Liver (tissue), 9 donors: Measurements from ENCODE around the gene SMOC2. TPM values are rescaled to one million over a fixed set of nuclear protein-coding genes. Genes with fewer than 3 reads are reported as not detected.

ENCODE experiments used
- DNase-seq: peaks from one replicate; pipeline ENCODE4 v3.0.0-alpha.2; 2017; ENCODE audit warnings: low spot score
- H3K27ac ChIP-seq, 2 donors: one replicate each; pipeline ENCODE4 v1.7.0; 2013; ENCODE audit warnings: inconsistent platforms in 2 of 2, low read length in 2 of 2, control low read depth in 1 of 2, low read depth in 1 of 2, mild to moderate bottlenecking in 1 of 2
- H3K27me3 ChIP-seq, 4 donors: one replicate each; pipeline versions ENCODE4 v1.6.1 to v1.7.0; 2013; ENCODE audit warnings: low read length in 3 of 4, inconsistent platforms in 1 of 4, mild to moderate bottlenecking in 1 of 4, moderate library complexity in 1 of 4; ENCODE audit not compliant: control insufficient read depth in 4 of 4, insufficient read depth in 4 of 4
- H3K36me3 ChIP-seq, 4 donors: one replicate each; pipeline versions ENCODE4 v1.6.1 to v1.7.0; 2013; ENCODE audit warnings: low read length in 3 of 4, mild to moderate bottlenecking in 3 of 4, low read depth in 1 of 4, moderate library complexity in 1 of 4; ENCODE audit not compliant: control insufficient read depth in 4 of 4, insufficient read depth in 3 of 4
- H3K4me1 ChIP-seq, 4 donors: one replicate each; pipeline versions ENCODE4 v1.6.1 to v1.7.0; 2013; ENCODE audit warnings: low read length in 3 of 4, mild to moderate bottlenecking in 3 of 4, moderate library complexity in 1 of 4; ENCODE audit not compliant: control insufficient read depth in 4 of 4, insufficient read depth in 4 of 4
- H3K4me3 ChIP-seq, 3 donors: one replicate each; pipeline versions ENCODE4 v1.6.1 to v1.7.0; 2013; ENCODE audit warnings: low read length in 3 of 3, control low read depth in 1 of 3, low read depth in 1 of 3, mild to moderate bottlenecking in 1 of 3
- H3K9ac ChIP-seq, 2 donors: one replicate each; pipeline ENCODE4 v1.7.0; 2013; ENCODE audit warnings: low read length in 2 of 2, mild to moderate bottlenecking in 2 of 2, moderate library complexity in 2 of 2, control low read depth in 1 of 2, low read depth in 1 of 2
- H3K9me3 ChIP-seq, 4 donors: one replicate each; pipeline versions ENCODE4 v1.6.1 to v1.7.0; 2013; ENCODE audit warnings: low read length in 3 of 4; ENCODE audit not compliant: control insufficient read depth in 4 of 4
- CTCF ChIP-seq: fragments of 150-350 bp; IDR thresholded peaks from 2 replicates; pipeline ENCODE4 v1.5.1; 2017; ENCODE audit warnings: improper control_type of control experiment, low read depth, low read length; ENCODE audit not compliant: missing input control
- EGR1 ChIP-seq, 2 donors: IDR thresholded peaks; 2 replicates each; pipeline ENCODE4 v1.6.1; 2016 to 2018; ENCODE audit warnings: antibody characterized with exemption in 2 of 2, low read depth in 2 of 2
- FOXA1 ChIP-seq: IDR thresholded peaks from 2 replicates; pipeline ENCODE4 v1.6.1; 2016; ENCODE audit warnings: antibody characterized with exemption
- FOXA2 ChIP-seq: IDR thresholded peaks from 2 replicates; pipeline ENCODE4 v1.6.1; 2016; ENCODE audit warnings: antibody characterized with exemption
- GABPA ChIP-seq, 2 donors: IDR thresholded peaks in 1 of 2; conservative IDR thresholded peaks in 1 of 2; 2 replicates each; pipeline ENCODE4 v1.6.1; 2016; ENCODE audit warnings: antibody characterized with exemption in 2 of 2, mild to moderate bottlenecking in 1 of 2, moderate library complexity in 1 of 2
- HNF4G ChIP-seq: IDR thresholded peaks from 2 replicates; pipeline ENCODE4 v1.6.1; 2016; ENCODE audit warnings: antibody characterized with exemption
- JUND ChIP-seq, 2 donors: IDR thresholded peaks; 2 replicates each; pipeline ENCODE4 v1.6.1; 2016; ENCODE audit warnings: antibody characterized with exemption in 2 of 2
- NR2F2 ChIP-seq: IDR thresholded peaks from 2 replicates; pipeline ENCODE4 v1.6.1; 2016; ENCODE audit warnings: antibody characterized with exemption
- RAD21 ChIP-seq, 2 donors: IDR thresholded peaks; 2 replicates each; pipeline ENCODE4 v1.6.1; 2016; ENCODE audit warnings: antibody characterized with exemption in 2 of 2, mild to moderate bottlenecking in 2 of 2
- REST ChIP-seq: IDR thresholded peaks from 2 replicates; pipeline ENCODE4 v1.6.1; 2016; ENCODE audit warnings: antibody characterized with exemption, mild to moderate bottlenecking
- RXRA ChIP-seq, 2 donors: IDR thresholded peaks; 2 replicates each; pipeline ENCODE4 v1.6.1; 2017 to 2018; ENCODE audit warnings: antibody characterized with exemption in 2 of 2, mild to moderate bottlenecking in 1 of 2
- SP1 ChIP-seq: IDR thresholded peaks from 2 replicates; pipeline ENCODE4 v1.6.1; 2018; ENCODE audit warnings: antibody characterized with exemption, mild to moderate bottlenecking
- TAF1 ChIP-seq: conservative IDR thresholded peaks from 2 replicates; pipeline ENCODE4 v1.6.1; 2016; ENCODE audit warnings: antibody characterized with exemption, mild to moderate bottlenecking
- YY1 ChIP-seq: IDR thresholded peaks from 2 replicates; pipeline ENCODE4 v1.6.1; 2016; ENCODE audit warnings: antibody characterized with exemption, mild to moderate bottlenecking
- WGBS: extraction: QIAGEN DNeasy Blood & Tissue Kit; methylation state at CpG from one replicate; pipeline ENCODE4 v1.1.7; 2013; 5-methylcytosine and 5-hydroxymethylcytosine counted together
- polyA plus RNA-seq, 2 donors: library from polyadenylated mRNA; stranded (reverse) in 1 of 2; unstranded in 1 of 2; fragments of 200-250 nt in 1 of 2; fragments of >200 nt in 1 of 2; fragmentation: Nextera tagmentation in 1 of 2; extraction: Ambion mirVana in 1 of 2; gene quantifications; one replicate each; pipeline versions ENCODE4 v1.2.1 to v1.2.3, GENCODE V29; 2013 to 2015
- total RNA-seq, 2 donors: library from RNA; depleted of rRNA; stranded (reverse); fragments of >200 nt; gene quantifications; one replicate each; pipeline ENCODE4 v1.2.3, GENCODE V29; 2014
- TF ChIP-seq, protein P1 (sequence below): IDR thresholded peaks from 2 replicates; pipeline ENCODE4 v1.6.1; 2016; ENCODE audit warnings: antibody characterized with exemption
- TF ChIP-seq, protein P2 (sequence below): IDR thresholded peaks from 2 replicates; pipeline ENCODE4 v1.6.1; 2016; ENCODE audit warnings: antibody characterized with exemption
- donor health status: healthy.
- donor health status: healthy.
- donor health status: healthy.
- donor health status: healthy.
- donor health status: healthy.

Gene SMOC2
- total and polyA plus RNA-seq, 4 donors, result 0.23 to 1.9 (median 1.1) TPM

DNA sequence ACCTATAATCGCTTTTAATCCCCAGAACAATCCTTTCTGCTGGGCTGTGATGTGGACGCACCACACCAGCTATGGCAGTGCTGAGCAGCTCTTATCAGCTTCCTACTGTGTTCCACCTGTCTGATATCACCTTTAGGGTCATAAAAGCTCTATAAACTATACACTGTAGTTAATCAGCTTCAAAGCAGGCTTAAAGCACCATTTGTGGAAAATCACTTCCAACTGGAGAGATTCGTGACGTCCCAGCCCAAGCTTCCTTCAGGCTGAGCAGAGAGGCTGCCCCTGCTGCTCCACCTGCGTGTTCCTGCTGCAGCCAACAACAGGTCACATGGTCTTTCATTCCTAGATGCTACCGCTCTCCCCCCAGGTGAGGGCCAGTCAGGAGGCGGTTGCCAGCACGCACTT, 156.5 kb downstream of the SMOC2 start (continued):
- TF ChIP-seq NR2F2 (no peak), FOXA1 (no peak), GABPA (IDR thresholded peaks at IDR 0.05 in 1 of 2, conservative IDR thresholded peaks at IDR 0.05 in 1 of 2) (no peak)

DNA sequence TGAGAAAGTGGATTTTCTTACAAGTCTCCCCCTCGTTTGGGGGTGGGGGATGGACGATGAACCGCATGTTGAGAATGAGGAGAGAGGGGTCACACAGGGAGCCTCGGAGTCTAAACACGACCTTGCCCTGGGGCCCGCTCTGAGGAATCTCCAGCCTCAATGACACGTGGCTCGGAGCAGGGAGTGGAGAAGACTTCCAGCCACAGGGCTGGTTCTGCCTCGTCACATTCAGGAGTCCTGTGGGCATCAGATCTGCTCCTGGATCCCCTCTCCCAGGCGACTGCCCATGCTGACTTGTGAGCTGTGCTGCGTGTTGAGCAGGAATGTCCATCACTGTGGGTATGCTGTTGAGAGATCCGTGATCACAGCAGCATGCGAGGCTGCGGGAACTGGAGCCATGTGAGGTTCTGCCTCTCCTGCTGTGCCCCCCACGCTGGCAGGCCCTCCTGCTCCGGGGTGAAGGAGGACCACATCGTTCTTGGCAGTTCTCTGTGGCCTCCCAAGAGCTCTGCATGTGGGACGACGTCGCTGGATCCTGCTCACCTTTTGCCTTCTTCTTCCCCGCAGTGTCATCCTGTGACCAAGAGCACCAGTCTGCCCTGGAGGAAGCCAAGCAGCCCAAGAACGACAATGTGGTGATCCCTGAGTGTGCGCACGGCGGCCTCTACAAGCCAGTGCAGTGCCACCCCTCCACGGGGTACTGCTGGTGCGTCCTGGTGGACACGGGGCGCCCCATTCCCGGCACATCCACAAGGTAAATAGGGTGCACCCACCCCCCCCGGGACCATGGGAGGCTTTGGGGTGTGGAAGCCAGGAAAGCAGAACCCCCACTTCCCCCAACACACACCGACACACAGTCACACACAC, 157.5 kb downstream of the SMOC2 start:
- Histone ChIP-seq H3K27me3 (no peaks in the 10 kb centered on the region), H3K27ac (no peak overlapping the region), H3K36me3 (no peaks in the 10 kb centered on the region), H3K4me3 (no peak overlapping the region), H3K4me1 (no peaks in the 10 kb centered on the region), H3K9me3 (no peaks in the 10 kb centered on the region), H3K9ac (no peak overlapping the region)
- TF ChIP-seq FOXA2 (no peak), CTCF (no peak), YY1 (no peak), NR2F2 (no peak), TAF1 (no peak), JUND (IDR thresholded peaks at IDR 0.05) (no peak)
- TF ChIP-seq, protein P1, sequence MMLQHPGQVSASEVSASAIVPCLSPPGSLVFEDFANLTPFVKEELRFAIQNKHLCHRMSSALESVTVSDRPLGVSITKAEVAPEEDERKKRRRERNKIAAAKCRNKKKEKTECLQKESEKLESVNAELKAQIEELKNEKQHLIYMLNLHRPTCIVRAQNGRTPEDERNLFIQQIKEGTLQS, result no peak
- TF ChIP-seq, protein P2, sequence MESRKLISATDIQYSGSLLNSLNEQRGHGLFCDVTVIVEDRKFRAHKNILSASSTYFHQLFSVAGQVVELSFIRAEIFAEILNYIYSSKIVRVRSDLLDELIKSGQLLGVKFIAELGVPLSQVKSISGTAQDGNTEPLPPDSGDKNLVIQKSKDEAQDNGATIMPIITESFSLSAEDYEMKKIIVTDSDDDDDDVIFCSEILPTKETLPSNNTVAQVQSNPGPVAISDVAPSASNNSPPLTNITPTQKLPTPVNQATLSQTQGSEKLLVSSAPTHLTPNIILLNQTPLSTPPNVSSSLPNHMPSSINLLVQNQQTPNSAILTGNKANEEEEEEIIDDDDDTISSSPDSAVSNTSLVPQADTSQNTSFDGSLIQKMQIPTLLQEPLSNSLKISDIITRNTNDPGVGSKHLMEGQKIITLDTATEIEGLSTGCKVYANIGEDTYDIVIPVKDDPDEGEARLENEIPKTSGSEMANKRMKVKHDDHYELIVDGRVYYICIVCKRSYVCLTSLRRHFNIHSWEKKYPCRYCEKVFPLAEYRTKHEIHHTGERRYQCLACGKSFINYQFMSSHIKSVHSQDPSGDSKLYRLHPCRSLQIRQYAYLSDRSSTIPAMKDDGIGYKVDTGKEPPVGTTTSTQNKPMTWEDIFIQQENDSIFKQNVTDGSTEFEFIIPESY, result no peak
- no peak for DNase-seq
- WGBS, result 84% methylated on average over 32 of the region's 32 CpGs

DNA sequence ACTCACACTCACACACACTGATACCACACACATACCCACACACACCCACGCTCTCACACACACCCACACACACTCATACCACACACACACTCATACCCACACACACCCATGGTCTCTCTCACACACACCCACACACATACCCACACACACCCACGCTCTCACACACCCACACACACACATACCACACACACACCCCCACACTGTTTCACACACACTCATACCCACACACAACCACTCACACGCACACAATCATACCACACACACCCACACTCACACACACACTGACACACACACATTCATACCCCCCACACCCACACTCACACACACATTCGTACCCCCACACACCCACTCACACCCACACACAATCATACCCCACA, 158.1 kb downstream of the SMOC2 start:
- H3K9me3 ChIP-seq, result peaks cover 0 to 2% (median 1%) of the 10 kb centered on the region in 4 donors
- H3K4me3 ChIP-seq, result no peak overlapping the region
- no peaks in the 10 kb centered on the region for H3K4me1 ChIP-seq
- no peak overlapping the region for H3K27ac ChIP-seq
- WGBS, result 89% methylated on average over 4 of the region's 4 CpGs
- H3K27me3 ChIP-seq, result no peaks in the 10 kb centered on the region
- no peaks in the 10 kb centered on the region for H3K36me3 ChIP-seq
- no peak overlapping the region for H3K9ac ChIP-seq
- no peak for DNase-seq
- TF ChIP-seq NR2F2, result no peak
- TF ChIP-seq RXRA (IDR thresholded peaks at IDR 0.05), result no peak
- TF ChIP-seq YY1, result no peak
- TF ChIP-seq FOXA2, result no peak
- TF ChIP-seq, protein P2, result no peak
- TF ChIP-seq SP1, result no peak
- TF ChIP-seq FOXA1, result no peak
- TF ChIP-seq, protein P1, result no peak
- no peak for TF ChIP-seq EGR1 (IDR thresholded peaks at IDR 0.05; ENCODE audit: low read depth in 2 of 2)
- no peak for TF ChIP-seq RAD21 (IDR thresholded peaks at IDR 0.05)
- no peak for TF ChIP-seq CTCF
- no peak for TF ChIP-seq REST
- no peak for TF ChIP-seq TAF1
- no peak for TF ChIP-seq HNF4G
- no peak for TF ChIP-seq JUND (IDR thresholded peaks at IDR 0.05)
